ENCODE measurements around the gene PTPRK.
"Not testable (repeated sequence)": the region's sequence is repeated elsewhere in the genome, so short reads cannot be mapped to it uniquely, and the experiment has no call there.

The PTPRK gene

GRCh38 chr6:127932708-127933107, 587.7 kb downstream of the PTPRK start:
- H3K9ac ChIP-seq = no peak overlapping the region
- no peak overlapping the region for H3K4me2 ChIP-seq (ENCODE audit: low read length)
- H3K4me1 ChIP-seq = no peaks in the 10 kb centered on the region
- H3K36me3 ChIP-seq (ENCODE audit: control insufficient read depth, insufficient read depth, low read length) = no peaks in the 10 kb centered on the region
- no peak overlapping the region for H3K27ac ChIP-seq
- no peak overlapping the region for H3K4me3 ChIP-seq (ENCODE audit: low read depth, low read length)
- H3K27me3 ChIP-seq (ENCODE audit: control insufficient read depth, insufficient read depth, low read length) = no peaks in the 10 kb centered on the region
- no peaks in the 10 kb centered on the region for H3K79me2 ChIP-seq
- TF ChIP-seq CTCF (IDR thresholded peaks at IDR 0.05) = no peak
- H3K9me3 ChIP-seq (ENCODE audit: control insufficient read depth, low read length) = no peaks in the 10 kb centered on the region
- no peak overlapping the region for H2AFZ ChIP-seq

- H3K27ac ChIP-seq; H3K9me3 ChIP-seq (ENCODE audit: control insufficient read depth, low read length); H3K79me2 ChIP-seq; H3K4me3 ChIP-seq (ENCODE audit: low read depth, low read length); H3K4me1 ChIP-seq; H3K27me3 ChIP-seq (ENCODE audit: control insufficient read depth, insufficient read depth, low read length); H3K9ac ChIP-seq; H3K4me2 ChIP-seq (ENCODE audit: low read length); H3K36me3 ChIP-seq (ENCODE audit: control insufficient read depth, insufficient read depth, low read length); H2AFZ ChIP-seq: not testable (repeated sequence)
These were observed 594.0 kb downstream of the PTPRK start for GRCh38 chr6:127926441-127926840.

- Histone ChIP-seq H3K27ac (no peak overlapping the region), H3K36me3 (ENCODE audit: control insufficient read depth, insufficient read depth, low read length) (no peaks in the 10 kb centered on the region), H3K27me3 (ENCODE audit: control insufficient read depth, insufficient read depth, low read length) (no peaks in the 10 kb centered on the region), H3K4me3 (ENCODE audit: low read depth, low read length) (no peak overlapping the region), H3K79me2 (no peaks in the 10 kb centered on the region), H2AFZ (no peak overlapping the region), H3K4me1 (no peaks in the 10 kb centered on the region), H3K9me3 (ENCODE audit: control insufficient read depth, low read length) (peaks cover 3% of the 10 kb centered on the region), H3K4me2 (ENCODE audit: low read length) (no peak overlapping the region), H3K9ac (no peak overlapping the region)
- no peak for TF ChIP-seq CTCF (IDR thresholded peaks at IDR 0.05)
These were observed 596.0 kb downstream of the PTPRK start for GRCh38 chr6:127924440-127924839.

GRCh38 chr6:127924031-127924430, 596.4 kb downstream of the PTPRK start:
- Histone ChIP-seq H3K79me2 (no peaks in the 10 kb centered on the region), H3K9ac (no peak overlapping the region), H3K4me3 (ENCODE audit: low read depth, low read length) (no peak overlapping the region), H3K27ac (no peak overlapping the region), H2AFZ (no peak overlapping the region), H3K9me3 (ENCODE audit: control insufficient read depth, low read length) (peaks cover 3% of the 10 kb centered on the region), H3K36me3 (ENCODE audit: control insufficient read depth, insufficient read depth, low read length) (no peaks in the 10 kb centered on the region), H3K4me1 (no peaks in the 10 kb centered on the region), H3K27me3 (ENCODE audit: control insufficient read depth, insufficient read depth, low read length) (no peaks in the 10 kb centered on the region), H3K4me2 (ENCODE audit: low read length) (no peak overlapping the region)
- no peak for TF ChIP-seq CTCF (IDR thresholded peaks at IDR 0.05)

- H3K27ac ChIP-seq = no peak overlapping the region
- H3K4me1 ChIP-seq = no peaks in the 10 kb centered on the region
- no peaks in the 10 kb centered on the region for H3K79me2 ChIP-seq
- no peaks in the 10 kb centered on the region for H3K36me3 ChIP-seq (ENCODE audit: control insufficient read depth, insufficient read depth, low read length)
- no peak for TF ChIP-seq CTCF (IDR thresholded peaks at IDR 0.05)
- H3K9me3 ChIP-seq (ENCODE audit: control insufficient read depth, low read length) = peaks cover 3% of the 10 kb centered on the region
- no peak overlapping the region for H3K9ac ChIP-seq
- no peak overlapping the region for H3K4me2 ChIP-seq (ENCODE audit: low read length)
- no peak overlapping the region for H3K4me3 ChIP-seq (ENCODE audit: low read depth, low read length)
- no peak overlapping the region for H2AFZ ChIP-seq
- no peaks in the 10 kb centered on the region for H3K27me3 ChIP-seq (ENCODE audit: control insufficient read depth, insufficient read depth, low read length)
These were observed 597.3 kb downstream of the PTPRK start for GRCh38 chr6:127923135-127923534.

Measured in parathyroid adenoma (tissue), 2 donors.